Fibroblast of the aortic adventitia (primary cell): ENCODE results near the gene PRTFDC1. TPM values are rescaled to one million over a fixed set of nuclear protein-coding genes. Genes with fewer than 3 reads are reported as not detected.

Source experiments
- DNase-seq: peaks from one replicate; pipeline ENCODE4 v3.0.0-alpha.2; 2010; ENCODE audit warnings: low read depth
- H3K4me3 ChIP-seq: 2 replicates; pipeline ENCODE4 v1.5.1; 2011; ENCODE audit warnings: low read depth, mild to moderate bottlenecking, control low read depth, low read length, moderate library complexity
- CTCF ChIP-seq: IDR thresholded peaks from 2 replicates; pipeline ENCODE4 v1.5.1; 2011; ENCODE audit warnings: mild to moderate bottlenecking, low read length, control low read depth, inconsistent platforms; ENCODE audit not compliant: insufficient read depth
- total RNA-seq: library from RNA; depleted of rRNA; stranded (reverse); fragments of >200 nt; gene quantifications from 2 replicates; pipeline ENCODE4 v1.2.3, GENCODE V29; 2012; ENCODE audit warnings: low replicate concordance

The PRTFDC1 gene
- total RNA-seq, 1 donor = 39.6 TPM

GRCh38 chr10:24935504-24936292 is 16.7 kb downstream of the PRTFDC1 start:
- DNase-seq = no peak

DNA sequence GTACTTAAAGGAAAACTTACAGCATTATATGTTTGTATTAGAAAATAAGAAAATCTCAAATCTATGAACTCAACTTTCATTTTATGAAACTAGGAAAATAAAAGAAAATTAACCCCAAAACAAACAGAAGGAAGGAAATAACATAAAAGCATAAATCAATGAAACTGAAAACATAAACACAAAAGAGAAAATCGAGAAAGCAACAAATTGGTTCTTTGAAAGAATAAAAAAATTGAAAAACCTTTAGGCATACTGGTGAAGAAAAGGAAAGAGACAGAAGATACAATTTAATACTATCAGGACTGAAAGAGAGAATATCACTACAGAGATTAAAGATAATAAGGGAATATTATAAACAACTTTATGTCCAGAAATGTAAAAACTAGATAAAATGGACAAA is 21.2 kb downstream of the PRTFDC1 start:
- no peak for DNase-seq
- TF ChIP-seq CTCF = no peak
- H3K4me3 ChIP-seq = no peak overlapping the region

More at GRCh38 chr10:24935504-24936292, 16.7 kb downstream of the PRTFDC1 start:
- no peak overlapping the region for H3K4me3 ChIP-seq
- TF ChIP-seq CTCF = no peak

GRCh38 chr10:24930427-24930826 is 22.0 kb downstream of the PRTFDC1 start:
- DNase-seq = no peak
- no peak overlapping the region for H3K4me3 ChIP-seq
- TF ChIP-seq CTCF = no peak

GRCh38 chr10:24929904-24930303 is 22.5 kb downstream of the PRTFDC1 start:
- no peak overlapping the region for H3K4me3 ChIP-seq
- TF ChIP-seq CTCF = no peak
- DNase-seq = no peak

- DNase-seq = peak; percentile 94
- no peak for TF ChIP-seq CTCF
Observed at GRCh38 chr10:24929056-24929544, 23.3 kb downstream of the PRTFDC1 start.

DNA sequence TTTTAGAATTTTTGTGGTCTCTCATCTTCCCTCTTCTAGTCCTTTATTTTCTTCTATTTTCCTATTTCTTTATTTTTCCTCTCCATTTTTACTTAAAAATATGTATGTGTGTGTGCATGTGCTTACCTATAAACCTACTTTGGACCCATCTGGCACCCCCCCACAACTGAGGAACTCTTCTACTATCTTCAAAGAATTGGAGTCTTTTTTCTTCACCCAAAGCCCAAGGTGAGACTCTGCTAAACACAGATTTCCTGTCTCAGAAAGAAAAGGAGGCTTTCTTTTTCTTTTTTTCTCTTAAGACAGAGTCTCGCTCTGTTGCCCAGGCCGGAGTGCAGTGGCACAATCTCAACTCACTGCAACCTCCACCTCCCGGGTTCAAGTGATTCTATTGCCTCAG is 24.2 kb downstream of the PRTFDC1 start:
- DNase-seq = no peak
- no peak overlapping the region for H3K4me3 ChIP-seq
- TF ChIP-seq CTCF = no peak

More at GRCh38 chr10:24929056-24929544, 23.3 kb downstream of the PRTFDC1 start:
- H3K4me3 ChIP-seq = no peak overlapping the region
